HG03064 (cell line): ENCODE results near the gene BRI3BP.
"Not testable (repeated sequence)": the region's sequence is repeated elsewhere in the genome, so short reads cannot be mapped to it uniquely, and the experiment has no call there.

Source experiments
- ATAC-seq: cut with Tn5 transposase; IDR thresholded peaks from one replicate; pipeline ENCODE4 v1.9.1; 2021; ENCODE audit warnings: low read depth; ENCODE audit not compliant: unreplicated experiment

The BRI3BP gene

GRCh38 chr12:125018356-125018755 is 24.9 kb downstream of the BRI3BP start:
- no peak for ATAC-seq

DNA sequence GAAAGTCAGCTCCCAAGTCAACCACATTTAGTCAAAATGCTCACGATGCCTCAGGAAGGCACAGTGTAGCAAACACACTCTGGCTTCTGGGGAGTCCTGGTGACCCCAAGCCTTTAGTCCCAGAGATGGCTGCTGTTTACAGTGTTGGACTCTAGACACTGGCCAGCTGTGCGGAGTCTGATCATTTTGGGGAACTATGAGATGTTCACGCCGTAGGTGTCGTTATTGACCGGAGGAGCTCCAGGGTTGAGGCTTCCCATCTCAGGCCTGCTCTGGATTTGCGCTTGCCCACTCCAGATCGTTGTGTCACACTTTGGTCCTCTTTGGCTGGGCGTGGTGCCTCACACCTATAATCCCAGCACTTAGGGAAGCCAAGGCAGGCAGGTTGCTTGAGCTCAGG is 27.7 kb downstream of the BRI3BP start:
- ATAC-seq: no peak

DNA sequence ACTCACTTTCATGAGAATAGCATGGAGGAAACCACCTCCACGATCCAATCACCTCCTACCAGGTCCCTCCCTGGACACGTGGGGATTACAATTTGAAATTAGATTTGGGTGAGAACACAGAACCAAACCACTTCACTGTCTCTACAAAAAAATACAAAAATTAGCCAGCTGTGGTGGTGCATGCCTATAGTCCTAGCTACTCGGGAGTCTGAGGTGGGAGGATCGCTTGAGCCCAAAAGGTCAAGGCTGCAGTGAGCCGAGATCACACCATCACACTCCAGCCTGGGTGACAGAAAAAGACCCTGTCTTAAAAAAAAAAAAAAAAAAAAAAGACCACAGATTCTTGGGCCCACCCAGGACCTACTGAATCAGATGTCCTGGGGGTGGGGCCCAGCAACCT is 28.3 kb downstream of the BRI3BP start:
- no peak for ATAC-seq

GRCh38 chr12:125023065-125023464 is 29.6 kb downstream of the BRI3BP start:
- no peak for ATAC-seq

GRCh38 chr12:125024949-125025563 is 31.6 kb downstream of the BRI3BP start:
- ATAC-seq: no peak

DNA sequence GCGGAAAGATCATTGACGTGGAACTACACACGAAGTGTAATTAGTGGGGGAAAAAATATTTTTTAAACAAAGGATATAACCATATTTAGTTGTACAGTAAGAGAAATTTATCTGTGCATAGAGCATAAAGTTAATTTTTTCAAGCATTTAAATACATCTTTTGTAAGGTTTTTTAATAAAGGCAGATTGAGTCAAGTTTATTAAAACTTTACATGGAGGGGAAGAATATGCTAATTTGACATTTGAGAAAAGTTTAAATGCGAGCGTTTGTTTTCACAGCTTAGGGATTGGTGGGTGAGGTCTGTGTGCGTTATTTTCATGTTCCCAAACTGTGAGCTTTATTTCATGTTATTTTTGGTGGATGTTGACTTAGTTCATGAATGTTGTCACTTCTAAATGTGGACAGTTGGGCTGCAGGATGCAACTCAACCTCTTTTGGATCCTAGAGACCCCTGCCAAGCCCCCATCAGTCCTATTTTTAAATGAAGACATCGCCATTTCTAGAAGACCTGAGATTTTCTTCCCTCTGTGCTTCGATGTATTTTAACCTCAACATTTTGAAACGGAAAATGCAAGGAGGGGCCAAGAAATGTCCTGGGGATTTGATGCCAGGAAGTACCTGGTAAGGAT is 32.3 kb downstream of the BRI3BP start:
- ATAC-seq: no peak

DNA sequence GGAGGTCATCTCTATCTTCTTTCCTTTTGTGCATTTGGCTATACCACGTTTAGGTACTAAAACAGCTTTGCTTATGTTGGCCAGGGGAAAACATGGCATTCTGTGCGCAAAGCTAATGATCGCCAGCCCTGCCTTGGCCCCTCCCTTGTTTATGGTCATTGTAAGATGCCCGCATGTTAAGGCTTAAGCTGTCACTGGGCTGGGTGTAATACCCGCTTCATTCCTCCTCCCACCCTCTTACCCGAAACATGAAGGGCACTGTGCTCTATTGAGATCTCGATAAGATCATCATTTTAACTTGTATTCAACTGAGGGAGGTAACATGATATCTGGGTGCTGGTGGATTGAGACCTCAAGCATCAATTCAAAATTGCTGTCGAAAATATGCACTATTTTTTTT is 34.7 kb downstream of the BRI3BP start:
- no peak for ATAC-seq

DNA sequence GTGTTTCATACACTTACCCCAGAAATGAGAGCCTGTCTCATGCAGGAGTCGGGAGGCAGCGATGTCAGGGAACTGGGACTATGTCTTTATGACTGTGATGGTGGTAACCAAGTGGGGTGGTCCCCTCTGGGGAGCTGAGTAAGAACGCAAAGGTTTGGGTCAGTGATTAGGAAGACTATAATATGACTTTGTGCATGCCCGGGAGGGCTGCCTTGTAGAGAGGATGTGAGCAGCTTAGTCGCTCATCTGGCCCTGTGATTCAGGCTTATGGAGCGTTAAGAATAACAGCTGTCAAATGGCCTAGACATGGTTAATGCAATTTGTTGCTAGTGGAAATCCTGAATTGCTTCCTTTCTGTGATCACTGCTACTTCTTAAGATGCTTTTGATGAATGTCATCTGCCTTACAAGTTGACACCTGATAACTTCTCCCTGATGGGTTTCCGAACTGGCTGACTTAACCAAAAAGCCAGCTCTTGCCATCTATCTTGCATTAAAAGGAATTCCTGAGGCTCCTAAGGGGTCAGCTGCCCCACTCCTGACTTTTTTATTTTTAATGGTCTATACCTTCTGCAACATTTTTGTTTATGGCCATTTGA is 36.4 kb downstream of the BRI3BP start:
- no peak for ATAC-seq

- ATAC-seq: not testable (repeated sequence)
Observed at GRCh38 chr12:125031471-125031870, 38.0 kb downstream of the BRI3BP start.

DNA sequence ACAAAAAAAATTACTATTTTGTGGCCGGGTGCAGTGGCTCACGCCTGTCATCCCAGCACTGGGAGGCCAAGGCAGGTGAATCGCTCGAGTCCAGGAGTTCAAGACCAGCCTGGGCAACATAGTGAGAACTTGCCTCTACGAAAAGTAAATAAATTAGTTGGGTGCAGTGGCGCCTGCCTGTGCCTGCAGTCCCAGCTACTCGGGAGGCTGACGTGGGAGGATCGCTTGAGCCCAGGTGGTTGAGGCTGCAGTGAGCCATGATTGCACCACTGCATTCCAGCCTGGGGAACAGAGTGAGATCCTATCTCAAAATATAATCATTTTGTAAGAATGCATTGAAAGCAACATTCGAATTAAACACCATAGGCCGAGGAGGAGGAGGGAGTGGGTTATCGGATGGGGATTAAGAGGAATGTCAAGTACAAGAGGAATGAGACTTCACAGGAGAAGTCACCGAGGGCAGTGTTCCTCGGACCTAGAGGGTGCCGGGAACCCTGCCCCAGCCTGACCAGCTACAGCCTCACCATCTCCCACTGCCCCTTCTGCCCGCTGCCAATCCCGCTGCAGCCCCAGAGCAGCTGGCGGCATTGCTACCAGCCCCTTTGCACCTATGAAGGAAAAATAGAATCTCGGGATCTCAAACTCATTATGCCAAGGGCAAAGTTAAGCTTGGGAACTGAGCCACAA is 39.2 kb downstream of the BRI3BP start:
- ATAC-seq: no peak

DNA sequence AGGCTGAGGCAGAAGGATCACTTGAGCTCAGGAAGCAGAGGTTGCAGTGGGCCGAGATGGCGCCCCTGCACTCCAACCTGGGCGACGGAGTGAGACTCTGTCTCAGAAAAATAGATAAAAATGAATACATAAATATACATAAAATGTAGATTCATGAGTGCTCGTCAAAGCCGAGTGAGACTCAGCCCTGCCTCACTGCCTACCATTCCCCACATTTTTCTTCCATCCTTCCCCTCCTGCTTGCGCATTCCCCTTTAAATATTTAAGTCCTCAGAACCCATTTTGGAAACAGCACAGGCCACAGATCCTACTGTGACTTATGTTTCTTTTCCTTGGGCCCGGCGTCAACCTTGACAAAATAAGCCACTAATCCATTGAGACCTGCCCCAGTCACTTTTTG is 39.8 kb downstream of the BRI3BP start:
- no peak for ATAC-seq

- ATAC-seq: no peak
Observed at GRCh38 chr12:125038976-125039625, 45.7 kb downstream of the BRI3BP start.

DNA sequence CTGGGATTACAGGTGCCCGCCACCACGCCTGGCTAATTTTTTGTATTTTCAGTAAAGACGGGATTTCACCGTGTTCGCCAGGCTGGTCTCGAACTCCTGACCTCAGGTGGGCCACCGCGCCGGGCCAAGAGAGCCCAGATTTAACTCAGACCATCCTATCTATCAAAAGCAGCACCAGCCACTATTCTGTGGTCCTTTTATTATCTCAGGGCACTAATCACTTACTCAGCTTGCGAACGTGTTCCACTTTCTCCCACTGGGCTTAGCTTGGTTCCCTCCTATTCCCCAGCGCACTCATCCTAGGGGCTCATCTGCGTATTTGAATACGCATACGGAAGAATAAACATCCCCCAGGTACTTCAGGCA is 55.6 kb downstream of the BRI3BP start:
- no peak for ATAC-seq

GRCh38 chr12:125050446-125050845 is 57.0 kb downstream of the BRI3BP start:
- no peak for ATAC-seq

- no peak for ATAC-seq
Observed at GRCh38 chr12:125050868-125051267, 57.4 kb downstream of the BRI3BP start.

GRCh38 chr12:125053821-125054220 is 60.4 kb downstream of the BRI3BP start:
- ATAC-seq: no peak

GRCh38 chr12:125055591-125055990 is 62.1 kb downstream of the BRI3BP start:
- no peak for ATAC-seq

- ATAC-seq: no peak
Observed at GRCh38 chr12:125056306-125056705, 62.9 kb downstream of the BRI3BP start.

- ATAC-seq: no peak
Observed at GRCh38 chr12:125057708-125058107, 64.3 kb downstream of the BRI3BP start.

- no peak for ATAC-seq
Observed at GRCh38 chr12:125061229-125061628, 67.8 kb downstream of the BRI3BP start.

DNA sequence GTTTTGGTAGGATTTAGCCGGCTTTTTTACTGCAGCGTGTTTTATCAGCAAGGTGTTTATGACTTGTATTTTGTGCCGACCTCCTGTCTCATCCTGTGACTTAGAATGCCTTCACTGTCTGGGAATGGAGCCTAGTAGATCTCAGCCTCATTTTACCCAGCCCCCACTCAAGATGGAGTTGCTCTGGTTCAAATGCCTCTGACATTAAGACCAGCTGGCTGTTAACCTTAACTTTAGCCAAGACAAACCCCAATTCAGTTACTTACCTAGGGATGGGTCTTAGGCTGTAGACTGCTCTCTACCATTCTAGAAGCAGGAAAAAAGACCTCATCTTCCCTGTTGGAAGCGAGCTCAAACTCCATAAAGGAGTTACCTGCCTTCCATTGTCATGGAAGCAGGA is 70.1 kb downstream of the BRI3BP start:
- not testable (repeated sequence) for ATAC-seq
